Common myeloid progenitor, CD34-positive (primary cell): ENCODE measurements around the gene CFAP97. TPM values are rescaled to one million over a fixed set of nuclear protein-coding genes. Genes with fewer than 3 reads are reported as not detected.

Experiments
- CTCF ChIA-PET: fragments of 350-600 bp; sonication (Branson Sonifier 250); formaldehyde crosslinking; loops from one replicate; lab custom pipeline; 2021; ENCODE audit warnings: antibody characterized with exemption; lab: Charles Lee
- POLR2A ChIA-PET: fragments of 350-600 bp; sonication (Branson Sonifier 250); formaldehyde crosslinking; loops from one replicate; lab custom pipeline; 2021; ENCODE audit warnings: antibody characterized with exemption; lab: Charles Lee
- DNase-seq, 3 donors: peaks; one replicate each; pipeline versions ENCODE4 v3.0.0 to v3.0.0-alpha.2; 2013
- H3K27ac ChIP-seq, 2 experiments: 1 replicate in 1 of 2; 2 replicates in 1 of 2; pipeline ENCODE4 v1.7.0; 2013; ENCODE audit warnings: inconsistent platforms in 2 of 2, low read length in 2 of 2, mild to moderate bottlenecking in 2 of 2, low read depth in 1 of 2, moderate library complexity in 1 of 2; ENCODE audit not compliant: severe bottlenecking in 2 of 2, insufficient read depth in 1 of 2, poor library complexity in 1 of 2
- H3K27me3 ChIP-seq, 5 experiments: replicated peaks in 2 of 5; 1 replicate in 3 of 5; 2 replicates in 2 of 5; pipeline versions ENCODE4 v1.6.1 to v1.7.0; 2013; ENCODE audit warnings: low read length in 4 of 5, mild to moderate bottlenecking in 2 of 5, moderate library complexity in 2 of 5, inconsistent platforms in 1 of 5; ENCODE audit not compliant: insufficient read depth in 5 of 5, control insufficient read depth in 4 of 5
- H3K36me3 ChIP-seq, 4 experiments: 1 replicate in 2 of 4; 2 replicates in 2 of 4; pipeline versions ENCODE4 v1.6.1 to v1.7.0; 2013; ENCODE audit warnings: low read length in 3 of 4, control low read depth in 1 of 4, mild to moderate bottlenecking in 1 of 4; ENCODE audit not compliant: control insufficient read depth in 4 of 4, insufficient read depth in 4 of 4
- H3K4me1 ChIP-seq, 4 experiments: 1 replicate in 3 of 4; 2 replicates in 1 of 4; pipeline versions ENCODE4 v1.6.1 to v1.7.1; 2013; ENCODE audit warnings: low read length in 3 of 4, mild to moderate bottlenecking in 3 of 4, control low read depth in 1 of 4, inconsistent platforms in 1 of 4, moderate library complexity in 1 of 4; ENCODE audit not compliant: control insufficient read depth in 4 of 4, insufficient read depth in 4 of 4; ENCODE audit errors: control extremely low read depth in 1 of 4
- H3K4me3 ChIP-seq, 7 experiments: 1 replicate in 4 of 7; 2 replicates in 3 of 7; pipeline versions ENCODE4 v1.5.1 to v1.7.0; 2013; ENCODE audit warnings: mild to moderate bottlenecking in 7 of 7, low read length in 6 of 7, moderate library complexity in 6 of 7, inconsistent platforms in 2 of 7, low read depth in 2 of 7, control low read depth in 1 of 7; ENCODE audit not compliant: insufficient read depth in 4 of 7, control insufficient read depth in 1 of 7; ENCODE audit errors: extremely low read depth in 1 of 7
- H3K9me3 ChIP-seq, 5 experiments: 1 replicate in 4 of 5; 2 replicates in 1 of 5; pipeline versions ENCODE4 v1.6.1 to v1.7.1; 2013; ENCODE audit warnings: low read length in 4 of 5, mild to moderate bottlenecking in 2 of 5, inconsistent platforms in 1 of 5, low read depth in 1 of 5, moderate library complexity in 1 of 5; ENCODE audit not compliant: control insufficient read depth in 4 of 5, insufficient read depth in 2 of 5; ENCODE audit errors: control extremely low read depth in 1 of 5
- WGBS: methylation state at CpG from one replicate; pipeline ENCODE4 v1.1.5; 2013; ENCODE audit not compliant: insufficient coverage; 5-methylcytosine and 5-hydroxymethylcytosine counted together
- polyA plus RNA-seq: library from polyadenylated mRNA; unstranded; fragments of 120-200 nt; gene quantifications from one replicate; pipeline ENCODE4 v1.2.1, GENCODE V29; 2013

CFAP97 gene
- 33.7 TPM for polyA plus RNA-seq

DNA sequence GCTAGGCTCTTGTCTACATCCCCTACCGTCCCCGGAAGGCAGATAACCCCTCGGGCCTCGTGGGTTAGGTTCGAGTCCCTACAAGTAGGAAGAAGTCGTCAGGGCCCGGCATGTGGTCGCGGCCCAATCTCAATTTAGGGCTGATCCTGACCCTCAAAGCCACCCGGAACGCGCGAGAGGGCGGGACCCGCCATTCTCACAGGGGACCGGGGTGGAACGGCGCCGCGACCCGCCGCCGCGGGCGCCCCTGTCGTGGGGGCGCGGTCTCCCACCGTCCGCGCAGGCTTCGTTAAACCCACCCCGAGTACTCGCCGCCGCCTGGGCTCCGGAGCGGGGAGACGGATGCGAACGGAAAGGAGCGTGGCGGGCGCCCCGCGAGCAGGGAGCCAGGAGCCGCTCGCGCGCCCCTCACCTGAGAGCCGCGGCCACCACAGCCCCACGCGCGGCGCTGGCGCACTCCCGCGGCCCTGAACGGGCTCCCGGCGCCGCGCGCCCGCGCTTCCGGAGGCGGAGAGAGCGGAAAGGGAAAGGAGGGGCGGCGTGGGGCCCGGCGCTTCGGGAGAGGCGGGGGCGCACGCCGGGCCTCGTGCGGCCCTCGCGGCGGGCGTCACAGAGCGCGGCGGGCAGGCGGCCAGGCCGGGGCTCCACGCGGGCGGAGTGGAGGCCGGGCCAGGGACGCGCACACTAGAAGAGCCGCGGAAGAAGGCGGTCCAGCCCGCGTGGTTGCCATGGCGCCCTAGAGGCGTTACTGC, at the start of gene CFAP97:
Gene CFAP97 (minus strand): TSS at position 515 of the 752 bp plus-strand sequence. CDS start 12,804 bp downstream, outside the sequence.
- Histone ChIP-seq H3K27me3 (peaks cover 0 to 6% (median under 1%) of the 10 kb centered on the region in 5 experiments), H3K4me3 (peak within 1 kb of the TSS; percentile 37 to 82 (median 68)), H3K9me3 (no peaks in the 10 kb centered on the region), H3K36me3 (no peaks in the 10 kb centered on the region), H3K27ac (peak within 1 kb of the TSS; percentile 33 to 79), H3K4me1 (peaks cover 8 to 36% (median 29%) of the 10 kb centered on the region in 4 experiments)
- CTCF ChIA-PET, result interaction anchor here (0.7 kb wide), 1 partner anchor 10 kb away, joined by 3 read pairs; no protein-coding TSS in a partner anchor
- POLR2A ChIA-PET, result no interaction called here
- WGBS, result under 1% methylated on average over 74 of the region's 103 CpGs
- DNase-seq, result peak; percentile 82 to 93 (median 92)

- no peak for DNase-seq
- ChIA-PET POLR2A (no interaction called here), CTCF (no interaction called here)
- H3K4me1 ChIP-seq, result peaks cover 0 to 2% (median 0%) of the 10 kb centered on the region in 4 experiments
- H3K27me3 ChIP-seq, result no peaks in the 10 kb centered on the region
- no peaks in the 10 kb centered on the region for H3K9me3 ChIP-seq
- no peaks in the 10 kb centered on the region for H3K36me3 ChIP-seq
- no CpG with 5 or more reads among the region's 2 CpGs for WGBS
- H3K27ac ChIP-seq, result no peak overlapping the region
- no peak overlapping the region for H3K4me3 ChIP-seq
Observed at GRCh38 chr4:185249105-185249504, 45.3 kb upstream of the CFAP97 start.

DNA sequence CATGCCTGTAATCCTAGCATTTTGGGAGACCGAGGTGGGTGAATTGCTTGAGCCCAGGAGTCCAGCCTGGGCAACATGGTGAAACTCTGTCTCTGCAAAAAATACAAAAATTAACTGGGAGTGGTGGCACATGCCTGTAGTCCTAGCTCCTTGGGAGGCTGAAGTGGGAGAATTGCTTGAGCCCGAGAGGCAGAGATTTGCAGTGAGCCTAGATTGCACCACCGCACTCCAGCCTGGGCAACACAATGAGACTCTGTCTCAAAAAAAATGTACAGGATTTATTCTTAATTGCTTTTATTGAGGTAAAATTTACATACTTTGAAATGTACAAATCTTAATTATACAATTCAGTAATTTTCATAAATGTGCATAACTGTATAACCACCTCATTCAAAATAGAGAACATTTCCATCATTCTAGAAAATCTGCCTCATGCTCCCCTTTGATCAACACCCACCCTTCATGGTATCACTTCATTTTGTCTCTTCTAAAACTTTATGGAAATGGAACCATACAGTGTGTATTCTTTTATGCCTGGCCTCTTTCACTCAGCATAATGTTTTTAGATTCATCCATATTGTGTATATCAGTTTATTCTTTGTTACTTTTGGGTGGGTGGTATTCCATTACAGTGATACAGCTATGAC, 44.7 kb upstream of the CFAP97 start:
- Histone ChIP-seq H3K36me3 (no peaks in the 10 kb centered on the region), H3K27me3 (no peaks in the 10 kb centered on the region), H3K4me1 (peaks cover 0 to 2% (median 0%) of the 10 kb centered on the region in 4 experiments), H3K27ac (no peak overlapping the region), H3K9me3 (no peaks in the 10 kb centered on the region), H3K4me3 (peak overlapping the region in 1 of 7 experiments; percentile 2)
- DNase-seq, result no peak
- CTCF ChIA-PET, result no interaction called here
- POLR2A ChIA-PET, result no interaction called here
- WGBS, result 93% methylated on average over 2 of the region's 3 CpGs

- no CpG with 5 or more reads among the region's 1 CpG for WGBS
Observed at GRCh38 chr4:185247151-185247550, 43.4 kb upstream of the CFAP97 start.

GRCh38 chr4:185246453-185246852, 42.7 kb upstream of the CFAP97 start:
- POLR2A ChIA-PET, result no interaction called here
- Histone ChIP-seq H3K4me3 (no peak overlapping the region), H3K36me3 (no peaks in the 10 kb centered on the region), H3K9me3 (no peaks in the 10 kb centered on the region), H3K27me3 (no peaks in the 10 kb centered on the region), H3K4me1 (no peaks in the 10 kb centered on the region), H3K27ac (no peak overlapping the region)
- no peak for DNase-seq
- CTCF ChIA-PET, result no interaction called here
- WGBS, result no CpG with 5 or more reads among the region's 1 CpG

More at GRCh38 chr4:185247151-185247550, 43.4 kb upstream of the CFAP97 start:
- no peak overlapping the region for H3K27ac ChIP-seq
- no peaks in the 10 kb centered on the region for H3K9me3 ChIP-seq
- H3K4me3 ChIP-seq, result no peak overlapping the region
- no peaks in the 10 kb centered on the region for H3K36me3 ChIP-seq
- DNase-seq, result no peak
- peaks cover 0 to 2% (median 0%) of the 10 kb centered on the region in 4 experiments for H3K4me1 ChIP-seq
- no peaks in the 10 kb centered on the region for H3K27me3 ChIP-seq
- CTCF ChIA-PET, result interaction anchor here (1.4 kb wide), 1 partner anchor 60 kb away, joined by 4 read pairs; no protein-coding TSS in a partner anchor
- POLR2A ChIA-PET, result interaction anchor here (0.9 kb wide), 1 partner anchor 20 kb away, joined by 3 read pairs; no protein-coding TSS in a partner anchor

- no peak for DNase-seq
- POLR2A ChIA-PET, result no interaction called here
Observed at GRCh38 chr4:185244763-185245162, 41.0 kb upstream of the CFAP97 start.

GRCh38 chr4:185243879-185244278, 40.1 kb upstream of the CFAP97 start:
- Histone ChIP-seq H3K27ac (no peak overlapping the region), H3K4me3 (no peak overlapping the region), H3K9me3 (peaks cover 0 to 2% (median 0%) of the 10 kb centered on the region in 5 experiments), H3K27me3 (no peaks in the 10 kb centered on the region), H3K36me3 (no peaks in the 10 kb centered on the region), H3K4me1 (no peaks in the 10 kb centered on the region)
- CTCF ChIA-PET, result interaction anchor here (3.0 kb wide), 1 partner anchor 10 kb away, joined by 9 read pairs; no protein-coding TSS in a partner anchor
- no CpG with 5 or more reads among the region's 4 CpGs for WGBS
- POLR2A ChIA-PET, result no interaction called here
- no peak for DNase-seq

More at GRCh38 chr4:185244763-185245162, 41.0 kb upstream of the CFAP97 start:
- CTCF ChIA-PET, result no interaction called here
- H3K9me3 ChIP-seq, result no peaks in the 10 kb centered on the region
- 96% methylated on average over 4 of the region's 4 CpGs for WGBS
- H3K27me3 ChIP-seq, result no peaks in the 10 kb centered on the region
- no peaks in the 10 kb centered on the region for H3K36me3 ChIP-seq
- H3K27ac ChIP-seq, result no peak overlapping the region
- no peaks in the 10 kb centered on the region for H3K4me1 ChIP-seq
- H3K4me3 ChIP-seq, result no peak overlapping the region
